Prostate gland (tissue), 2 donors: Measurements from ENCODE around the gene C16orf90.

Experiments used
- POLR2A ChIP-seq: fragments of 450-650 bp; IDR thresholded peaks from one replicate; pipeline ENCODE4 v1.6.1; 2016; ENCODE audit warnings: antibody characterized with exemption, mild to moderate bottlenecking
- TF ChIP-seq, protein P1 (sequence below), 4 experiments: fragments of 200-600 bp in 2 of 4; fragments of 450-650 bp in 2 of 4; sonication (generic) in 2 of 4; IDR thresholded peaks; 1 replicate in 3 of 4; 2 replicates in 1 of 4; pipeline ENCODE4 v1.5.1; 2016 to 2019; ENCODE audit warnings: antibody characterized with exemption in 4 of 4, mild to moderate bottlenecking in 2 of 4, moderate library complexity in 2 of 4

DNA sequence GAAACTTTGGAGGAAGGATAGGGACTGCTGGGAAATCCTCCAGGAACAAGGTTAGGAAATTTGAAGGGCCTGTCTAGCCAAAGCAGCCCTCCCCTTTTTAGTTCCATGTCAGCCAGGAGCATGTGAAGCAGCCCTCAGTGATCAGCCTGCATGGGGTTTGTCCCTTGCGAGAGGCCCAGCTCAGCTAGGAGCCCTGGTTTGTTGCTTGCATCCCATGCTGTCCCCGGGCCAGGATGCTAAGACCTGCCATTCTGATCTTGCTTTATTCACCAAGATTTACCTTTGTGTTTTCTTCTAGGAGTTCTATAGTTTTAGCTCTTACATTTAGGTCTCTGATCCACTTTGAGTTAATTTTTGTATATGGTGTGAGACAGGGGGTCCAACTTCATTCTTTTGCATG, 33.1 kb upstream of the C16orf90 start:
- TF ChIP-seq, protein P1, sequence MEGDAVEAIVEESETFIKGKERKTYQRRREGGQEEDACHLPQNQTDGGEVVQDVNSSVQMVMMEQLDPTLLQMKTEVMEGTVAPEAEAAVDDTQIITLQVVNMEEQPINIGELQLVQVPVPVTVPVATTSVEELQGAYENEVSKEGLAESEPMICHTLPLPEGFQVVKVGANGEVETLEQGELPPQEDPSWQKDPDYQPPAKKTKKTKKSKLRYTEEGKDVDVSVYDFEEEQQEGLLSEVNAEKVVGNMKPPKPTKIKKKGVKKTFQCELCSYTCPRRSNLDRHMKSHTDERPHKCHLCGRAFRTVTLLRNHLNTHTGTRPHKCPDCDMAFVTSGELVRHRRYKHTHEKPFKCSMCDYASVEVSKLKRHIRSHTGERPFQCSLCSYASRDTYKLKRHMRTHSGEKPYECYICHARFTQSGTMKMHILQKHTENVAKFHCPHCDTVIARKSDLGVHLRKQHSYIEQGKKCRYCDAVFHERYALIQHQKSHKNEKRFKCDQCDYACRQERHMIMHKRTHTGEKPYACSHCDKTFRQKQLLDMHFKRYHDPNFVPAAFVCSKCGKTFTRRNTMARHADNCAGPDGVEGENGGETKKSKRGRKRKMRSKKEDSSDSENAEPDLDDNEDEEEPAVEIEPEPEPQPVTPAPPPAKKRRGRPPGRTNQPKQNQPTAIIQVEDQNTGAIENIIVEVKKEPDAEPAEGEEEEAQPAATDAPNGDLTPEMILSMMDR (IDR thresholded peaks at IDR 0.05): no peak
- no peak for TF ChIP-seq POLR2A
